Activated CD8-positive, alpha-beta T cell treated with anti-CD3 and anti-CD28 coated beads, Interleukin-2, amount 10 ng/mL, durations not matched to agents 7 days and 5 days (primary cell): ENCODE measurements around the gene PDE6G. TPM values are rescaled to one million over a fixed set of nuclear protein-coding genes. Genes with fewer than 3 reads are reported as not detected.

Experiments used
- ATAC-seq: fragments of 150-1000 bp; cut with Tn5 transposase; one replicate; pipeline ENCODE4 v1.10.0; 2021; ENCODE audit warnings: moderate library complexity
- CTCF ChIA-PET: fragments of 350-600 bp; sonication (Branson Sonifier 250); formaldehyde crosslinking; loops from one replicate; lab custom pipeline; 2021; ENCODE audit warnings: antibody characterized with exemption; lab: Charles Lee
- POLR2A ChIA-PET: fragments of 350-600 bp; sonication (Branson Sonifier 250); formaldehyde crosslinking; loops from one replicate; lab custom pipeline; 2021; ENCODE audit warnings: antibody characterized with exemption; lab: Charles Lee
- DNase-seq: peaks from one replicate; pipeline ENCODE4 v3.0.0-alpha.2; 2020
- H3K27ac Mint-ChIP-seq: one replicate; pipeline ENCODE4 v1.8.0; 2021; ENCODE audit warnings: mild to moderate bottlenecking, mixed read lengths
- H3K27me3 Mint-ChIP-seq: one replicate; pipeline ENCODE4 v1.8.0; 2021; ENCODE audit warnings: low read depth, mixed read lengths
- H3K36me3 Mint-ChIP-seq: one replicate; pipeline ENCODE4 v1.8.0; 2021; ENCODE audit warnings: low read depth, mixed read lengths
- H3K4me1 Mint-ChIP-seq: one replicate; pipeline ENCODE4 v1.8.0; 2021; ENCODE audit warnings: low read depth, mixed read lengths
- H3K4me3 Mint-ChIP-seq: one replicate; pipeline ENCODE4 v1.8.0; 2021; ENCODE audit warnings: mild to moderate bottlenecking, mixed read lengths
- H3K9me3 Mint-ChIP-seq: one replicate; pipeline ENCODE4 v1.8.0; 2022; ENCODE audit warnings: mixed read lengths; ENCODE audit not compliant: insufficient read depth
- total RNA-seq, 2 experiments: library from RNA; stranded (reverse); gene quantifications; one replicate each; pipeline ENCODE4 v1.2.3, GENCODE V29; 2021

PDE6G gene
- total RNA-seq, 2 experiments from 2014 or later, result 76.5 to 80.3 TPM

DNA sequence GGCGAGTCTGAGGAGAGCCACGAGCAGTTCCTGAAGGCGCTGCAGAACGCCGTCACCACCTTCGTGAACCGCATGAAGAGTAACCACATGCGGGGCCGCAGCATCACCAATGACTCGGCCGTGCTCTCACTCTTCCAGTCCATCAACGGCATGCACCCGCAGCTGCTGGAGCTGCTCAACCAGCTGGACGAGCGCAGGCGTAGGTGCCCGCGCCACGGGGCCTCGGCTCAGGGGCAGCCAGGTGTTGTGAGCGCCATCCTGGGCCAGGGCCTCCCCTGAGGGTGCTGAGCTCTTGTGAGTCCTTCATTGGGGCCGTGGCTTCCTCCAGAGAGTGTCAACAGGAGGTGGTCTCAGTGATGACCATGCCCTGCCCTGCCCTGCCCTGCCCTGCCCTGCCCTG is 39.5 kb upstream of the PDE6G start:
- no peak for DNase-seq
- CTCF ChIA-PET, result no interaction called here
- H3K27ac Mint-ChIP-seq, result no peak overlapping the region
- H3K9me3 Mint-ChIP-seq, result no peaks in the 10 kb centered on the region
- peaks cover 5% of the 10 kb centered on the region for H3K4me1 Mint-ChIP-seq
- H3K4me3 Mint-ChIP-seq, result no peak overlapping the region
- H3K27me3 Mint-ChIP-seq, result no peaks in the 10 kb centered on the region
- POLR2A ChIA-PET, result no interaction called here
- H3K36me3 Mint-ChIP-seq, result peaks cover 43% of the 10 kb centered on the region
- ATAC-seq, result no peak

DNA sequence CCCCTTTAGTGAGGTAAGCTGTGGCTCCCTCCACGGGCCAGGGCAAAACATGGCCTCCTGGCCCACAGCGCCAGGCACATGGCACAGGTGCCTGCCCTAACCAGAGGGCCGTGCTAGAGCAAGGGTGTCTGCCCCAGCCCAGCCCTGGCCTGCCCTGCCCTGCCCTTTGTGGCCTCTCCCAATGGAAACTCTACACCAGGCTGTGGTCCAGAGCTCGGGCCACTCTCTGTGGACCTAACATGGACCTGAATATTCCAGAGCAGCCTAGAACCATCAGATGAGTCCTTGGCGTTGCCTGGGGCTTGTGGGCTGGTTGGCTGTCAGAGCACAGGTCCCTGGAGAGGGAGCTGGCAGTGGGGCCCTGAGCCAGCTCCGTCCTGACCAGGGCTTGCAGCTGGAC is 38.9 kb upstream of the PDE6G start:
- Mint-ChIP-seq H3K27ac (no peak overlapping the region), H3K4me1 (peaks cover 2% of the 10 kb centered on the region), H3K36me3 (peaks cover 42% of the 10 kb centered on the region), H3K4me3 (no peak overlapping the region), H3K27me3 (no peaks in the 10 kb centered on the region), H3K9me3 (no peaks in the 10 kb centered on the region)
- DNase-seq, result no peak
- ATAC-seq, result no peak
- CTCF ChIA-PET, result interaction anchor here (0.6 kb wide), 1 partner anchor 10 kb away, joined by 3 read pairs; no protein-coding TSS in a partner anchor
- POLR2A ChIA-PET, result no interaction called here

DNA sequence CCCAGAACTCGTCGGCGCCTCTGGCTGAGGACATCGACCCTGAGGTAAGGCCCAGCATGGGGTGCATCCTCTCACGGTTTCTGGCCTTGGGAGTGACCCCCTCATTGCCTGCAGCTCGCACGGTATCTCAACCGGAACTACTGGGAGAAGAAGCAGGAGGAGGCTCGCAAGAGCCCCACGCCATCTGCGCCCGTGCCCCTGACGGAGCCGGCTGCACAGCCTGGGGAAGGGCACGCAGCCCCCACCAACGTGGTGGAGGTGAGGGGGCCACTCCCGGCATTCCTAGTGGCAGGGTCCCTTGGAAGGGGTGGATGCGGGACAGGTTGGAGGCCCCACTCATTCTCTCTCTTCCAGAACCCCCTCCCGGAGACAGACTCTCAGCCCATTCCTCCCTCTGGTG is 38.5 kb upstream of the PDE6G start:
- DNase-seq (no peak), ATAC-seq (no peak)
- Mint-ChIP-seq H3K9me3 (no peaks in the 10 kb centered on the region), H3K36me3 (peaks cover 46% of the 10 kb centered on the region), H3K27ac (no peak overlapping the region), H3K4me3 (no peak overlapping the region), H3K27me3 (no peaks in the 10 kb centered on the region), H3K4me1 (peaks cover 3% of the 10 kb centered on the region)
- ChIA-PET CTCF (interaction anchor here (0.6 kb wide), 1 partner anchor 10 kb away, joined by 3 read pairs; no protein-coding TSS in a partner anchor), POLR2A (no interaction called here)

DNA sequence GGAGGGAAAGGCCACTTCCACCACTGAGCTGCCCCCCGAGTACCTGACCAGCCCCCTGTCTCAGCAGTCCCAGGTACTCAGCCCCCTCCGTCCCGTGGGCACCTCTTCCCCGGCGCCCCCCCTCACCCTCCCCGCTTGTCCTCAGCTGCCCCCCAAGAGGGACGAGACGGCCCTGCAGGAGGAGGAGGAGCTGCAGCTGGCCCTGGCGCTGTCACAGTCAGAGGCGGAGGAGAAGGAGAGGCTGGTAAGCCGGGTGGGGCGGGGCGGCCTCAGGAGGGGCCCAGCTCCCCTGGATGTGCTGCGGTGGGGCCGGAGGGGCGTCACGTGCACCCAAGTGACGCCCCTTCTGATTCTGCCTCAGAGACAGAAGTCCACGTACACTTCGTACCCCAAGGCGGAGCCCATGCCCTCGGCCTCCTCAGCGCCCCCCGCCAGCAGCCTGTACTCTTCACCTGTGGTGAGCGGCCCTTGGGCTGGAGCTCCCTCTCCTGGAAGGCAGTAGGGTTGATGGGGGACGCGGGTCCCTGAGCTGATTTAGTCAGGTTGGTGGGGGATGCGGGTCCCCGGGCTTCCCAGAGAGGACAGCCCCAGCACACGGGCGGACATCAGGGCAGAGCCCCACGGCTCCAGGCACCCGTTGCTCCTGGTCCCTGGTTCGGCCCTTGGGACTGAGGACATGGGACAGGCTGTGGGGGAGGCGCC is 37.3 kb upstream of the PDE6G start:
- Mint-ChIP-seq H3K27me3 (no peaks in the 10 kb centered on the region), H3K27ac (no peak overlapping the region), H3K36me3 (peaks cover 51% of the 10 kb centered on the region), H3K4me1 (peaks cover 5% of the 10 kb centered on the region), H3K9me3 (no peaks in the 10 kb centered on the region), H3K4me3 (no peak overlapping the region)
- ChIA-PET CTCF (interaction anchor here (1.0 kb wide), 1 partner anchor 10 kb away, joined by 3 read pairs; the partner anchor contains the start of genes ARL16 and HGS), POLR2A (interaction anchor here (0.9 to 1.1 kb wide), 2 partner anchors 10 kb away, joined by 4 read pairs; partner anchors contain the start of genes ARL16 and HGS)
- ATAC-seq (no peak), DNase-seq (no peak)

DNA sequence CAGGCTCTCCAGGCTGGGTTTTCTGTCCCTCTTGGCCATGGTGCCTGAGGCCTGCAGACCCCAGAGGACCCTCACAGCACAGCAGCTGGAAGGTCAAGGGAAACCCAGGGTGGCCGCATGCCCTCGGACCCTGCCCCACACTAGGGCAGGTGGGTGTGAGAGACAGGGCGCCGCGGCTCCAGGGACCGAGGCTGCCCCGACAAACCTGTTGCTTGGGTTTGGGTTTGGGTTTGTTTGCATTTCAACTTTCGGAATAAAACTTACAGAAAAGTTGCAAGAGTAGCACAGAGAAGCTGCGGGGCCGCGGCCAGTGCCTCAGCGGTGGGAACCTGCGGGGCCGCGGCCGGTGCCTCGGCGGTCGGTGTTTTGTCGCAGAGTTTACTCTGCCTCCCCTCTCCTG is 35.3 kb upstream of the PDE6G start:
- H3K27ac Mint-ChIP-seq, result no peak overlapping the region
- peaks cover 47% of the 10 kb centered on the region for H3K36me3 Mint-ChIP-seq
- no peak for ATAC-seq
- H3K4me1 Mint-ChIP-seq, result peaks cover 3% of the 10 kb centered on the region
- DNase-seq, result no peak
- H3K4me3 Mint-ChIP-seq, result no peak overlapping the region
- ChIA-PET CTCF (no interaction called here), POLR2A (interaction anchor here (0.6 kb wide), 1 partner anchor 9 kb away, joined by 3 read pairs; no protein-coding TSS in a partner anchor)
- no peaks in the 10 kb centered on the region for H3K9me3 Mint-ChIP-seq
- no peaks in the 10 kb centered on the region for H3K27me3 Mint-ChIP-seq

DNA sequence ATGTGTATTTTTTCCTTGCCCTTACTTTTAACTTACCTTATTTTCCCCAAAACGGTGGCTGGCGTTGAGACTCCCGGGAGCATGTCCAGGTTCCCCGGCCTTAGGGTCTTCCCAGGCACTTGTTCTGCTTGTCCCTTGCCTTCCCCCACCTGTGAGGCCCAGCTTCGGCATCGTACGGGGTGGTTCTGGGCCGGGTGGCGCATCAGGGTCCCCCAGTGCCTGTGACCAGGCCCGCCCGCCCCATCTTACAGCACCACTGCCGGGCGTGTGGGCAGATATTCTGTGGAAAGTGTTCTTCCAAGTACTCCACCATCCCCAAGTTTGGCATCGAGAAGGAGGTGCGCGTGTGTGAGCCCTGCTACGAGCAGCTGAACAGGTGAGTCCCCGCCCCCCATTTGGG is 34.9 kb upstream of the PDE6G start:
- DNase-seq, result no peak
- ChIA-PET POLR2A (interaction anchor here (0.6 to 1.1 kb wide), 2 partner anchors 9 to 12 kb away, joined by 3 to 5 read pairs; partner anchors contain the start of gene MRPL12), CTCF (no interaction called here)
- H3K36me3 Mint-ChIP-seq, result peaks cover 49% of the 10 kb centered on the region
- no peaks in the 10 kb centered on the region for H3K9me3 Mint-ChIP-seq
- H3K27ac Mint-ChIP-seq, result no peak overlapping the region
- no peaks in the 10 kb centered on the region for H3K27me3 Mint-ChIP-seq
- ATAC-seq, result no peak
- H3K4me3 Mint-ChIP-seq, result no peak overlapping the region
- peaks cover 5% of the 10 kb centered on the region for H3K4me1 Mint-ChIP-seq

DNA sequence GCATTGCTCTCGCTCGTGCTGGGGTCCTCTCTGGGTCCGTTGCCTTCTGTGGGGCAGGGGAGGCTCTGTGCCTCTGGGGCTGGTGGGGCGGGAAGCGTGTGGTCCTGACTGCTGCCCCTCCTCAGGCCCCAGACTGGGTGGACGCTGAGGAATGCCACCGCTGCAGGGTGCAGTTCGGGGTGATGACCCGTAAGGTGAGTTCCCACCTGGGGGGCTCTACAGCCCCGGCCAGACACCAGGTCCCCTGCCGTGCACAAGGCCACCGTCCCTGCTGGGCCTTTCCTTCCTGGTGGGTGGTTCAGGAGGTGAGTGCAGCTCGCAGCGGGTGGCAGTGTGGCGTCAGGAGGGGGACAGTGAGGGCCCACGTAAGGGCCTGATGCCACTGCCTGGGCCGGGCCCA is 34.2 kb upstream of the PDE6G start:
- Mint-ChIP-seq H3K9me3 (no peaks in the 10 kb centered on the region), H3K4me3 (no peak overlapping the region), H3K36me3 (peaks cover 54% of the 10 kb centered on the region), H3K4me1 (peaks cover 12% of the 10 kb centered on the region), H3K27ac (no peak overlapping the region), H3K27me3 (no peaks in the 10 kb centered on the region)
- POLR2A ChIA-PET, result interaction anchor here (1.1 kb wide), 1 partner anchor 12 kb away, joined by 5 read pairs; the partner anchor contains the start of gene MRPL12
- DNase-seq, result no peak
- ATAC-seq, result no peak
- CTCF ChIA-PET, result interaction anchor here (1.0 kb wide), 1 partner anchor 12 kb away, joined by 3 read pairs; no protein-coding TSS in a partner anchor

DNA sequence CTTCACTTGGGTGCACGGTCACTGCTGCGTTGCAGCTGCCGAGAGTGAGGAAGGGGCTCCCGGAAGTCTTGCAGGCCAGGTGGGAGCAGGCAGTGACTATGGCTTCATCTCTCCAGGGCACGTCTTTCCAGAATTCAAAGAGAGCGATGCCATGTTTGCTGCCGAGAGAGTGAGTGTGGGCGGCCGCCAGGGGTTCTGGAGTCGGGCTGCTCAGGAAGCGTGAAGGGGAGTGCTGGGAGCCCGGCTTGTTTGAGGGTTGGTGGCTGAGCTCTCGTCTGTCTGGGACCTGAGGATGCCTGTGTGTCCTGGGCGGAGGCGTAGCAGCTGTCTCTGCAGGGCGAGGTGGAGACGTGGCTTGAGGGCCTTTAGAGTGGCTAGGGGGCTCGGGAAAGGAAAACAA is 33.7 kb upstream of the PDE6G start:
- H3K4me3 Mint-ChIP-seq, result no peak overlapping the region
- H3K36me3 Mint-ChIP-seq, result peaks cover 55% of the 10 kb centered on the region
- ChIA-PET CTCF (interaction anchor here (1.0 kb wide), 1 partner anchor 12 kb away, joined by 3 read pairs; no protein-coding TSS in a partner anchor), POLR2A (interaction anchor here (1.1 kb wide), 1 partner anchor 13 kb away, joined by 5 read pairs; the partner anchor contains the start of gene MRPL12)
- no peaks in the 10 kb centered on the region for H3K9me3 Mint-ChIP-seq
- H3K27ac Mint-ChIP-seq, result peak overlapping the region; percentile 30
- ATAC-seq (no peak), DNase-seq (no peak)
- H3K4me1 Mint-ChIP-seq, result peaks cover 16% of the 10 kb centered on the region
- no peaks in the 10 kb centered on the region for H3K27me3 Mint-ChIP-seq

DNA sequence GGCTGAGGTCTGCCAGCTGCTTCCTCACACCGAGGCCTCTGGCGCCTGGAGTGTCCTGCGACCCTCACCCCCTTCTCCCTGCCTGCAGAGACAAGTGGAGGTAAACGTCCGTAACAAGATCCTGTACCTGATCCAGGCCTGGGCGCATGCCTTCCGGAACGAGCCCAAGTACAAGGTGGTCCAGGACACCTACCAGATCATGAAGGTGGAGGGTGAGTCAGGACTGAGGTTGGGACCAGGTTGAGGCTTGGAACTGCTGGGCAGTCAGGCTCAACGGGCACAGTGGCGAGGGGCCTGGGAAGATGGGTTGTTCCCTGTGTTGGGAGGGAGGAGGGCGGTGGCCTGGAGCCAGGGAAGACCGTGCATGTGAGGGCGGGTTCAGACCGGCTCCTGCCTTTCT is 32.3 kb upstream of the PDE6G start:
- Mint-ChIP-seq H3K27ac (no peak overlapping the region), H3K4me3 (no peak overlapping the region), H3K4me1 (peaks cover 24% of the 10 kb centered on the region), H3K9me3 (no peaks in the 10 kb centered on the region), H3K36me3 (peaks cover 61% of the 10 kb centered on the region), H3K27me3 (no peaks in the 10 kb centered on the region)
- CTCF ChIA-PET, result no interaction called here
- POLR2A ChIA-PET, result interaction anchor here (1.5 kb wide), 1 partner anchor 14 kb away, joined by 9 read pairs; the partner anchor contains the start of gene MRPL12
- DNase-seq (no peak), ATAC-seq (no peak)

DNA sequence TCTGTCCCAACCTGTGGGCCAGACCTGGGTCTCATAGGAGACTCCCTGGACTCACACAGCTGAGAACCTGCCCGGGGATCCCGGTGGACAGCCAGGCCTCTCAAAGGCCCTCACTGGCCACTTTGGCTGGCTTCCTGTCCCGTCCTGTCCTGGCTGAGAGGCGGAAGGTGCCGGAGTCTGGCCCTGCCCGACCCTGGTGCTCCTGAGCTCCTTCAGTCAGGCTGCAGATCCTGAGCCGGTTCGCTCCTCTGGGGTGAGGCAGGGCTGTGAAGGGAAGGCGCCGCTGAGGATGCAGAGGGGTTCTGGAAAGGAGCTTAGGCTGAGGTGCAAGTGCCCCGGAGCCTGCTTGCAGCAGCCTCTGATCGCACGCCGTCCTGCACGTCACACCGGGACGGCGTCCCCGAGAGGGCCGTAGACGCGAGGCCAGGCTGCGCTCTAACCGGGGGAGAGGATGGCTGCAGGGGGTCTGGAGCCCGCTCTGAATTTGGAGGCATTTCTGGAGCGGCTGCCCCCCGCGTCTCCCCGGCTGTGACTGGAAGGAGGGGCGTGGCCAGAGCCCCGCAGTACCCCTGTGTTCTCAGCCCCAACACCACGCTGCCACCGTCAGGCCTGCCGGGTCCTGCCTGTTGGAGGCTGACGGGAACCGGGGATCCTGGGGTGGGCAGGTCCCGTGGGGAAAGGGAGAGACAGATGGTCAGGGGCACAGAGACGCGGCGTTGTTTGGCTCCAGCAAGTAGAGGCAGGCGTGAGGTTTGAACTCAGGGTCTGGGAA is 31.6 kb upstream of the PDE6G start:
- CTCF ChIA-PET, result no interaction called here
- no peak for DNase-seq
- Mint-ChIP-seq H3K4me3 (no peak overlapping the region), H3K4me1 (peaks cover 24% of the 10 kb centered on the region), H3K27ac (no peak overlapping the region), H3K9me3 (no peaks in the 10 kb centered on the region), H3K27me3 (no peaks in the 10 kb centered on the region), H3K36me3 (peaks cover 62% of the 10 kb centered on the region)
- no peak for ATAC-seq
- POLR2A ChIA-PET, result interaction anchor here (1.0 to 1.5 kb wide), 2 partner anchors 9 to 15 kb away, joined by 3 to 9 read pairs; partner anchors contain the start of gene MRPL12

DNA sequence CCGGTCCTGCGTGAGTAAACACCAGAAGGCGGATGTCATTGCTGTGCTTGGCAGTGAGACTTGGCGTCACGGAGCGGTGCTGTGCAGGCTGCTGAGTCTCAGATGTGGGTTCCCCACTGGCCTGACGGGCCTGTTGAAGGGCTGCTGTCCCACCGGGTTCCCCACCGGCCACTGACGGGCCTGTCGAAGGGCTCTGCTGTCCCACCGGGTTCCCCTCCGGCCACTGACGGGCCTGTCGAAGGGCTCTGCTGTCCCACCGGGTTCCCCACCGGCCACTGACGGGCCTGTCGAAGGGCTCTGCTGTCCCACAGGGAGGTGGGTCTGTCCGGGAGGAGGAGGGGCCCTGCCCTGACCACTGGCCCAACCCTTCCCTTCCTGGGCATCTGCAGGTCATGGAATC is 30.3 kb upstream of the PDE6G start:
- no peak for DNase-seq
- no peaks in the 10 kb centered on the region for H3K9me3 Mint-ChIP-seq
- peaks cover 34% of the 10 kb centered on the region for H3K4me1 Mint-ChIP-seq
- POLR2A ChIA-PET, result interaction anchor here (1.4 to 4.7 kb wide), 2 partner anchors 17 to 20 kb away, joined by 4 to 50 read pairs; partner anchors contain the start of genes CCDC137, MRPL12 and OXLD1
- ATAC-seq, result no peak
- no peak overlapping the region for H3K27ac Mint-ChIP-seq
- no peak overlapping the region for H3K4me3 Mint-ChIP-seq
- H3K36me3 Mint-ChIP-seq, result peaks cover 55% of the 10 kb centered on the region
- CTCF ChIA-PET, result no interaction called here
- H3K27me3 Mint-ChIP-seq, result no peaks in the 10 kb centered on the region
